OCI-LY1 (cell line): Measurements from ENCODE around the gene KIF22.
"Not testable (repeated sequence)": the region's sequence is repeated elsewhere in the genome, so short reads cannot be mapped to it uniquely, and the experiment has no call there.

Experiments used
- H2AFZ ChIP-seq: fragments of 200-600 bp; sonication (generic), shearing (Covaris generic); 2 replicates; pipeline ENCODE4 v1.6.0; 2014; ENCODE audit warnings: antibody characterized with exemption, mild to moderate bottlenecking, low read length
- H3F3A ChIP-seq: fragments of 200-600 bp; sonication (generic), shearing (Covaris generic); 2 replicates; pipeline ENCODE4 v1.6.0; 2014; ENCODE audit warnings: mild to moderate bottlenecking, antibody characterized with exemption, low read length, moderate library complexity; ENCODE audit not compliant: insufficient read depth
- H3K27ac ChIP-seq: fragments of 200-600 bp; sonication (generic); 2 replicates; pipeline ENCODE4 v1.5.1; 2014; ENCODE audit warnings: low read length, mixed run types, mild to moderate bottlenecking, low read depth; ENCODE audit not compliant: poor library complexity, severe bottlenecking
- H3K27me3 ChIP-seq: fragments of 200-600 bp; sonication (generic); 2 replicates; pipeline ENCODE4 v1.6.0; 2014; ENCODE audit warnings: antibody characterized with exemption, mild to moderate bottlenecking, low read length, moderate library complexity; ENCODE audit not compliant: insufficient read depth
- H3K36me3 ChIP-seq: fragments of 200-600 bp; sonication (generic); 2 replicates; pipeline ENCODE4 v1.6.1; 2014; ENCODE audit warnings: mild to moderate bottlenecking, antibody characterized with exemption, low read length, moderate library complexity, mixed read lengths; ENCODE audit not compliant: insufficient read depth
- H3K4me1 ChIP-seq: fragments of 200-600 bp; sonication (generic); 2 replicates; pipeline ENCODE4 v1.5.1; 2014; ENCODE audit warnings: mild to moderate bottlenecking, low read length, moderate library complexity; ENCODE audit not compliant: insufficient read depth, severe bottlenecking
- H3K4me2 ChIP-seq: fragments of 200-600 bp; sonication (generic), shearing (Covaris generic); 2 replicates; pipeline ENCODE4 v1.6.1; 2014; ENCODE audit warnings: low read length
- H3K4me3 ChIP-seq: fragments of 200-600 bp; sonication (generic); 2 replicates; pipeline ENCODE4 v1.5.1; 2014; ENCODE audit warnings: low read length, low read depth, mild to moderate bottlenecking, mixed read lengths; ENCODE audit not compliant: poor library complexity, severe bottlenecking
- H3K79me2 ChIP-seq: fragments of 200-600 bp; shearing (Covaris generic); 2 replicates; pipeline ENCODE4 v1.6.1; 2016; ENCODE audit warnings: mixed run types, low read length, mixed read lengths; ENCODE audit not compliant: insufficient read depth
- H3K9ac ChIP-seq: fragments of 200-600 bp; sonication (generic), shearing (Covaris generic); 2 replicates; pipeline ENCODE4 v1.6.1; 2014; ENCODE audit warnings: mild to moderate bottlenecking, low read length, mixed read lengths
- H3K9me2 ChIP-seq: fragments of 200-600 bp; sonication (generic), shearing (Covaris generic); 2 replicates; pipeline ENCODE4 v1.6.1; 2014; ENCODE audit warnings: low read depth, mild to moderate bottlenecking, low read length, mixed read lengths
- H3K9me3 ChIP-seq: fragments of 200-600 bp; shearing (Covaris generic); 2 replicates; pipeline ENCODE4 v1.6.1; 2014; ENCODE audit warnings: low read length, mixed read lengths
- H4K20me1 ChIP-seq: fragments of 200-600 bp; sonication (generic), shearing (Covaris generic); 2 replicates; pipeline ENCODE4 v1.6.0; 2016; ENCODE audit warnings: mild to moderate bottlenecking, low read length; ENCODE audit not compliant: insufficient read depth
- EZH2 ChIP-seq: fragments of 200-600 bp; sonication (generic), shearing (Covaris generic); IDR thresholded peaks from 2 replicates; pipeline ENCODE4 v1.8.0; 2017; ENCODE audit warnings: borderline replicate concordance, mixed run types, mild to moderate bottlenecking, antibody characterized with exemption, low read length, moderate library complexity, mixed read lengths
- TF ChIP-seq, protein P1 (sequence below): fragments of 200-600 bp; sonication (generic), shearing (Covaris generic); IDR thresholded peaks from 2 replicates; pipeline ENCODE4 v1.5.1; 2017; ENCODE audit warnings: mild to moderate bottlenecking, antibody characterized with exemption, low read length, moderate library complexity, mixed read lengths

The KIF22 gene

DNA sequence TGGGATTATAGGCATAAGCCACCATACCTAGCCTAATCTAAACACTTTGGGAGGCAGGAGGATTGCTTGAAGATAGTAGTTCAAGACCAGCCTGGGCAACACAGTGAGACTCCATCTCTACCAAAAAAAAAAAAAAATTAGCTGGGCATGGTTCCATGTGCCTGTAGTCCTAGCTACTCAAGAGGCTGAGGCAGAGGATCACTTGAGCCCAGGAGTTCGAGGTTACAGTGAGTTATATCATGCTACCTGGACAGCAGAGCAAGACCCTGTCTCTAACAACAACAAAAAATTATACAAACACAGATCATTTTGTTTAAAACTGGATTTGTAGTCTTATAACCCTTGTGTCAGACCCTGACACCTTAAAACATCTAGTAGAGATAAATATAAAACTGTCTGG lies 37.0 kb upstream of the KIF22 start:
- H3K36me3 ChIP-seq = no peaks in the 10 kb centered on the region; the same call in 1 of the 2 replicates
- H2AFZ ChIP-seq = no peak overlapping the region
- no peaks in the 10 kb centered on the region; the same call in 1 of the 2 replicates for H3K27me3 ChIP-seq
- no peak overlapping the region for H3K9ac ChIP-seq
- H3K4me3 ChIP-seq = no peak overlapping the region
- no peaks in the 10 kb centered on the region for H3K9me3 ChIP-seq
- no peak for TF ChIP-seq EZH2
- TF ChIP-seq, protein P1, sequence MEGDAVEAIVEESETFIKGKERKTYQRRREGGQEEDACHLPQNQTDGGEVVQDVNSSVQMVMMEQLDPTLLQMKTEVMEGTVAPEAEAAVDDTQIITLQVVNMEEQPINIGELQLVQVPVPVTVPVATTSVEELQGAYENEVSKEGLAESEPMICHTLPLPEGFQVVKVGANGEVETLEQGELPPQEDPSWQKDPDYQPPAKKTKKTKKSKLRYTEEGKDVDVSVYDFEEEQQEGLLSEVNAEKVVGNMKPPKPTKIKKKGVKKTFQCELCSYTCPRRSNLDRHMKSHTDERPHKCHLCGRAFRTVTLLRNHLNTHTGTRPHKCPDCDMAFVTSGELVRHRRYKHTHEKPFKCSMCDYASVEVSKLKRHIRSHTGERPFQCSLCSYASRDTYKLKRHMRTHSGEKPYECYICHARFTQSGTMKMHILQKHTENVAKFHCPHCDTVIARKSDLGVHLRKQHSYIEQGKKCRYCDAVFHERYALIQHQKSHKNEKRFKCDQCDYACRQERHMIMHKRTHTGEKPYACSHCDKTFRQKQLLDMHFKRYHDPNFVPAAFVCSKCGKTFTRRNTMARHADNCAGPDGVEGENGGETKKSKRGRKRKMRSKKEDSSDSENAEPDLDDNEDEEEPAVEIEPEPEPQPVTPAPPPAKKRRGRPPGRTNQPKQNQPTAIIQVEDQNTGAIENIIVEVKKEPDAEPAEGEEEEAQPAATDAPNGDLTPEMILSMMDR = no peak
- no peaks in the 10 kb centered on the region for H4K20me1 ChIP-seq
- no peaks in the 10 kb centered on the region for H3K9me2 ChIP-seq
- no peak overlapping the region for H3K27ac ChIP-seq
- no peaks in the 10 kb centered on the region for H3F3A ChIP-seq
- H3K4me1 ChIP-seq = peaks cover 3% of the 10 kb centered on the region
- no peak overlapping the region for H3K4me2 ChIP-seq
- H3K79me2 ChIP-seq = no peaks in the 10 kb centered on the region

DNA sequence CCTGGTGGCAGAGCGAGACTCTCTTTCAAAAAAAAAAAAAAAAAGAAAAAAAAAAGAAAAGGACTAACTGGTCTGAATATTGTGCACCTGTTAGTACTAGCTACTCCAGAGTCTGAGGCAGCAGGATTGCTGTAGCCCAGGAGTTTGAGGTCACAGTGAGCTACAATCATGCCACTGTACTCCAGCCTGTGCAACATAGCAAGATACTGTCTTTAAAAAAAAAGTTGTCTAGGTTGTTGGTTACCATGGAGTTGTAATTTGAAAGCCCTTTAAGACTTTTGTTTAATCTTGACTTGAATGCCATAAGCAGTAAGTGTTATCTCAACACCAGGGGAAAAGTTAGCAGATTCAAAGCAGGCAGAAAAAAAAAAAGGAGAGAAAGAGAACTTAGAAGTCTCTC lies 33.9 kb upstream of the KIF22 start:
- no peaks in the 10 kb centered on the region for H3K36me3 ChIP-seq
- H3K4me2 ChIP-seq = no peak overlapping the region
- no peak overlapping the region for H3K9ac ChIP-seq
- H3K9me3 ChIP-seq = no peaks in the 10 kb centered on the region
- H3K27me3 ChIP-seq = no peaks in the 10 kb centered on the region
- no peaks in the 10 kb centered on the region for H4K20me1 ChIP-seq
- TF ChIP-seq, protein P1 = no peak
- TF ChIP-seq EZH2 = no peak
- H3K4me1 ChIP-seq = peaks cover 3% of the 10 kb centered on the region
- H3K9me2 ChIP-seq = no peaks in the 10 kb centered on the region
- H3K27ac ChIP-seq = no peak overlapping the region
- no peak overlapping the region for H3K4me3 ChIP-seq
- H3K79me2 ChIP-seq = no peaks in the 10 kb centered on the region
- no peaks in the 10 kb centered on the region for H3F3A ChIP-seq
- no peak overlapping the region for H2AFZ ChIP-seq

DNA sequence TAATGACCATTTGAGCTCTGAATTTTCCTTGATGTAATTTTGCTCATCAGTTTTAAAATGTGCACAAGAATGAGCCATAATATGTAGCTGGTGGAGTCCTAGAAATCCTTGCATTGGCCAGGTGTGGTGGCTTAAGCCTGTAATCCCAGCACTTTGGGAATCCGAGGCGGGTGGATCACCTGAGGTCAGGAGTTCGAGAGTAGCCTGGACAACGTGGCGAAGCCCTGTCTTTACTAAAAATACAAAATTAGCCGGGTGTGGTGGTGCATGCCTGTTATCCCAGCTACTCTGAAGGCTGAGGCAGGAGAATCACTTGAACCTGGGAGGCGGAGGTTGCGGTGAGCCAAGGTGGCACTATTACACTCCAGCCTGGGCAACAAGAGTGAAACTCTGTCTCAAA lies 33.5 kb upstream of the KIF22 start:
- not testable (repeated sequence) for H4K20me1 ChIP-seq, H3K27ac ChIP-seq, H3K4me2 ChIP-seq, H3K4me1 ChIP-seq, H3K9me3 ChIP-seq, H3K9ac ChIP-seq, H3K9me2 ChIP-seq, H3K27me3 ChIP-seq, H3F3A ChIP-seq, H3K4me3 ChIP-seq, H3K36me3 ChIP-seq, H2AFZ ChIP-seq, H3K79me2 ChIP-seq

DNA sequence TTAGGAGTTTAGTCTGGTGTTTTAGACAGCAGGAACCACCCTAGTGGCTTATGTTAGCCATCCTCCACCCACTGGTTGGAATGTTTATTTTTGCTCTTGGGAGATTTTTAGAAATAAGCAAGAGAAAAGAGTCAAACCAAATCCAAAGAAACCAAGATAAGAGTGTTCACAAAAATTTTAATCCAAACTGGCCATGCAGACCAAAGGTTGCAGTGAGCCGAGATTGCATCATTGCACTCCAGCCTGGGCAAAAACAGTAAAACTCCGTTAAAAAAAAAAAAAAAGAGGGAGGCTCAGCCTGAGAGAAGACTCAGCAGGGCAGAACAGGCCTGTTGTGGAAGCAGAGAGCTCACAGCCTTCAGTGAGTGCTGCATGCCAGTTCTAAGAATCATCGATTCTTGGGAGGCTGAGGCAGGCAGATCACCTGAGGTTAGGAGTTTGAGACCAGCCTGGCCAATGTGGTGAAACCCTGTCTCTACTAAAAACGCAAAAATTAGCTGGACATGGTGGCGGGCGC lies 32.5 kb upstream of the KIF22 start:
- no peaks in the 10 kb centered on the region for H3F3A ChIP-seq
- no peak overlapping the region for H3K4me3 ChIP-seq
- TF ChIP-seq EZH2 = no peak
- TF ChIP-seq, protein P1 = no peak
- peaks cover 3% of the 10 kb centered on the region for H3K4me1 ChIP-seq
- H3K27ac ChIP-seq = no peak overlapping the region
- no peaks in the 10 kb centered on the region for H3K9me2 ChIP-seq
- H3K36me3 ChIP-seq = no peaks in the 10 kb centered on the region
- no peaks in the 10 kb centered on the region for H4K20me1 ChIP-seq
- no peak overlapping the region for H3K9ac ChIP-seq
- H3K27me3 ChIP-seq = no peaks in the 10 kb centered on the region
- no peaks in the 10 kb centered on the region for H3K9me3 ChIP-seq
- no peak overlapping the region for H3K4me2 ChIP-seq
- no peaks in the 10 kb centered on the region for H3K79me2 ChIP-seq
- H2AFZ ChIP-seq = no peak overlapping the region
